Nephron progenitor cell (in vitro differentiated cells): ENCODE results near the gene ATRNL1.

Experiments used
- DNase-seq: peaks from one replicate; pipeline ENCODE4 v3.0.0; 2021
- H3K27ac Mint-ChIP-seq: 2 replicates; pipeline ENCODE4 v1.8.0; 2021; ENCODE audit warnings: mild to moderate bottlenecking, moderate library complexity, mixed read lengths
- H3K27me3 Mint-ChIP-seq: 2 replicates; pipeline ENCODE4 v1.8.0; 2021; ENCODE audit warnings: mild to moderate bottlenecking, low read depth, mixed read lengths; ENCODE audit not compliant: poor library complexity
- H3K36me3 Mint-ChIP-seq: 2 replicates; pipeline ENCODE4 v1.8.0; 2021; ENCODE audit warnings: low read depth, mixed read lengths
- H3K4me1 Mint-ChIP-seq: 2 replicates; pipeline ENCODE4 v1.8.0; 2021; ENCODE audit warnings: mixed read lengths
- H3K4me3 Mint-ChIP-seq: 2 replicates; pipeline ENCODE4 v1.8.0; 2021; ENCODE audit warnings: mild to moderate bottlenecking, moderate library complexity, mixed read lengths
- H3K9me3 Mint-ChIP-seq: 2 replicates; pipeline ENCODE4 v1.8.0; 2021; ENCODE audit warnings: mild to moderate bottlenecking, moderate library complexity, mixed read lengths
- CTCF ChIP-seq: fragments of 200-600 bp; sonication (generic); IDR thresholded peaks from 2 replicates; pipeline ENCODE4 v1.5.0; 2021; ENCODE audit warnings: antibody characterized with exemption

Gene ATRNL1

GRCh38 chr10:115760131-115760530 is 667.0 kb downstream of the ATRNL1 start:
- TF ChIP-seq CTCF = no peak
- peaks cover 10% of the 10 kb centered on the region for H3K36me3 Mint-ChIP-seq
- peaks cover 16% of the 10 kb centered on the region for H3K9me3 Mint-ChIP-seq
- H3K27me3 Mint-ChIP-seq = peaks cover 4% of the 10 kb centered on the region
- no peak for DNase-seq
- H3K4me3 Mint-ChIP-seq = no peak overlapping the region
- peaks cover 5% of the 10 kb centered on the region for H3K4me1 Mint-ChIP-seq
- H3K27ac Mint-ChIP-seq = no peak overlapping the region

GRCh38 chr10:115761166-115761565 is 668.0 kb downstream of the ATRNL1 start:
- no peak for DNase-seq
- H3K27me3 Mint-ChIP-seq = no peaks in the 10 kb centered on the region
- no peak overlapping the region for H3K4me3 Mint-ChIP-seq
- H3K27ac Mint-ChIP-seq = no peak overlapping the region
- H3K36me3 Mint-ChIP-seq = peaks cover 8% of the 10 kb centered on the region
- peaks cover 5% of the 10 kb centered on the region for H3K4me1 Mint-ChIP-seq
- TF ChIP-seq CTCF = no peak
- H3K9me3 Mint-ChIP-seq = peaks cover 10% of the 10 kb centered on the region

- no peak for DNase-seq
- Mint-ChIP-seq H3K4me3 (no peak overlapping the region), H3K27ac (no peak overlapping the region), H3K27me3 (no peaks in the 10 kb centered on the region), H3K4me1 (peaks cover 5% of the 10 kb centered on the region), H3K36me3 (no peaks in the 10 kb centered on the region), H3K9me3 (peaks cover 2% of the 10 kb centered on the region)
- no peak for TF ChIP-seq CTCF
These were observed 668.9 kb downstream of the ATRNL1 start for GRCh38 chr10:115762029-115762428.

GRCh38 chr10:115771755-115772154 is 678.6 kb downstream of the ATRNL1 start:
- H3K9me3 Mint-ChIP-seq = no peaks in the 10 kb centered on the region
- H3K4me3 Mint-ChIP-seq = no peak overlapping the region
- TF ChIP-seq CTCF = no peak
- no peak overlapping the region for H3K27ac Mint-ChIP-seq
- H3K27me3 Mint-ChIP-seq = peaks cover 3% of the 10 kb centered on the region
- no peak for DNase-seq
- no peaks in the 10 kb centered on the region for H3K36me3 Mint-ChIP-seq
- H3K4me1 Mint-ChIP-seq = no peaks in the 10 kb centered on the region

GRCh38 chr10:115772606-115773005 is 679.4 kb downstream of the ATRNL1 start:
- no peaks in the 10 kb centered on the region for H3K36me3 Mint-ChIP-seq
- H3K9me3 Mint-ChIP-seq = no peaks in the 10 kb centered on the region
- TF ChIP-seq CTCF = no peak
- no peak overlapping the region for H3K4me3 Mint-ChIP-seq
- DNase-seq = no peak
- H3K4me1 Mint-ChIP-seq = no peaks in the 10 kb centered on the region
- no peak overlapping the region for H3K27ac Mint-ChIP-seq
- H3K27me3 Mint-ChIP-seq = peaks cover 3% of the 10 kb centered on the region

- H3K27me3 Mint-ChIP-seq = peaks cover 3% of the 10 kb centered on the region
- DNase-seq = no peak
- H3K4me3 Mint-ChIP-seq = no peak overlapping the region
- TF ChIP-seq CTCF = no peak
- H3K4me1 Mint-ChIP-seq = no peaks in the 10 kb centered on the region
- no peak overlapping the region for H3K27ac Mint-ChIP-seq
- no peaks in the 10 kb centered on the region for H3K9me3 Mint-ChIP-seq
- no peaks in the 10 kb centered on the region for H3K36me3 Mint-ChIP-seq
These were observed 680.7 kb downstream of the ATRNL1 start for GRCh38 chr10:115773832-115774231.
